Measurements from ENCODE around the gene CD300C. TPM values are rescaled to one million over a fixed set of nuclear protein-coding genes. Genes with fewer than 3 reads are reported as not detected.

Gene CD300C
- total RNA-seq, 1 donor from 2014 or later, result 0.27 TPM

GRCh38 chr17:74502861-74503260 is 43.1 kb downstream of the CD300C start:
- Mint-ChIP-seq H3K4me1 (ENCODE audit: low read depth, unreplicated experiment) (no peaks in the 10 kb centered on the region), H3K4me3 (ENCODE audit: unreplicated experiment) (no peak overlapping the region), H3K9me3 (ENCODE audit: unreplicated experiment) (no peaks in the 10 kb centered on the region), H3K27ac (ENCODE audit: unreplicated experiment) (no peak overlapping the region), H3K36me3 (ENCODE audit: low read depth, unreplicated experiment) (no peaks in the 10 kb centered on the region), H3K27me3 (ENCODE audit: low read depth, unreplicated experiment) (peaks cover 8% of the 10 kb centered on the region)
- H3K27me3 ChIP-seq (ENCODE audit: insufficient read depth, low read length), result no peaks in the 10 kb centered on the region
- no peak overlapping the region for H3K4me3 ChIP-seq (ENCODE audit: insufficient read depth, low read depth, low read length)
- no peaks in the 10 kb centered on the region for H3K36me3 ChIP-seq (ENCODE audit: insufficient read depth, low read length)
- DNase-seq (ENCODE audit: low read depth) (no peak), FAIRE-seq (no peak)
- no peaks in the 10 kb centered on the region for H4K20me1 ChIP-seq (ENCODE audit: insufficient read depth, low read length)
- H3K4me2 ChIP-seq (ENCODE audit: low read length), result no peak overlapping the region
- H3K9me3 ChIP-seq (ENCODE audit: insufficient read depth, low read depth, low read length), result no peaks in the 10 kb centered on the region
- H3K4me1 ChIP-seq (ENCODE audit: insufficient read depth, low read length), result no peaks in the 10 kb centered on the region
- no peak overlapping the region for H2AFZ ChIP-seq (ENCODE audit: low read depth, low read length)
- no peak overlapping the region for H3K27ac ChIP-seq (ENCODE audit: low read depth, low read length)
- no peak overlapping the region for H3K9ac ChIP-seq (ENCODE audit: low read length)
- TF ChIP-seq EZH2 (IDR thresholded peaks at IDR 0.05; ENCODE audit: insufficient read depth, low read length) (no peak), CTCF (IDR thresholded peaks at IDR 0.05; ENCODE audit: insufficient read depth, low read depth, low read length) (no peak)
- H3K79me2 ChIP-seq (ENCODE audit: insufficient read depth, low read length), result no peaks in the 10 kb centered on the region

GRCh38 chr17:74499992-74500391 is 45.9 kb downstream of the CD300C start:
- H2AFZ ChIP-seq (ENCODE audit: low read depth, low read length), result no peak overlapping the region
- no peak overlapping the region for H3K27ac Mint-ChIP-seq (ENCODE audit: unreplicated experiment)
- no peaks in the 10 kb centered on the region for H3K27me3 ChIP-seq (ENCODE audit: insufficient read depth, low read length)
- FAIRE-seq (no peak), DNase-seq (ENCODE audit: low read depth) (no peak)
- no peak overlapping the region for H3K4me3 Mint-ChIP-seq (ENCODE audit: unreplicated experiment)
- H3K36me3 ChIP-seq (ENCODE audit: insufficient read depth, low read length), result no peaks in the 10 kb centered on the region
- no peaks in the 10 kb centered on the region for H3K79me2 ChIP-seq (ENCODE audit: insufficient read depth, low read length)
- no peaks in the 10 kb centered on the region for H4K20me1 ChIP-seq (ENCODE audit: insufficient read depth, low read length)
- no peak overlapping the region for H3K27ac ChIP-seq (ENCODE audit: low read depth, low read length)
- no peaks in the 10 kb centered on the region for H3K4me1 Mint-ChIP-seq (ENCODE audit: low read depth, unreplicated experiment)
- no peaks in the 10 kb centered on the region for H3K4me1 ChIP-seq (ENCODE audit: insufficient read depth, low read length)
- no peak overlapping the region for H3K4me3 ChIP-seq (ENCODE audit: insufficient read depth, low read depth, low read length)
- no peaks in the 10 kb centered on the region for H3K9me3 ChIP-seq (ENCODE audit: insufficient read depth, low read depth, low read length)
- no peak for TF ChIP-seq CTCF (IDR thresholded peaks at IDR 0.05; ENCODE audit: insufficient read depth, low read depth, low read length)
- no peak for TF ChIP-seq EZH2 (IDR thresholded peaks at IDR 0.05; ENCODE audit: insufficient read depth, low read length)
- H3K4me2 ChIP-seq (ENCODE audit: low read length), result no peak overlapping the region
- peaks cover 12% of the 10 kb centered on the region for H3K27me3 Mint-ChIP-seq (ENCODE audit: low read depth, unreplicated experiment)
- no peaks in the 10 kb centered on the region for H3K36me3 Mint-ChIP-seq (ENCODE audit: low read depth, unreplicated experiment)
- H3K9ac ChIP-seq (ENCODE audit: low read length), result no peak overlapping the region
- no peaks in the 10 kb centered on the region for H3K9me3 Mint-ChIP-seq (ENCODE audit: unreplicated experiment)

- TF ChIP-seq EZH2 (IDR thresholded peaks at IDR 0.05; ENCODE audit: insufficient read depth, low read length) (no peak), CTCF (IDR thresholded peaks at IDR 0.05; ENCODE audit: insufficient read depth, low read depth, low read length) (no peak)
- H3K9me3 ChIP-seq (ENCODE audit: insufficient read depth, low read depth, low read length), result no peaks in the 10 kb centered on the region
- no peak for FAIRE-seq
- DNase-seq (ENCODE audit: low read depth), result no peak
- no peak overlapping the region for H3K27ac ChIP-seq (ENCODE audit: low read depth, low read length)
- Mint-ChIP-seq H3K27me3 (ENCODE audit: low read depth, unreplicated experiment) (peaks cover 25% of the 10 kb centered on the region), H3K36me3 (ENCODE audit: low read depth, unreplicated experiment) (no peaks in the 10 kb centered on the region), H3K9me3 (ENCODE audit: unreplicated experiment) (no peaks in the 10 kb centered on the region), H3K27ac (ENCODE audit: unreplicated experiment) (no peak overlapping the region), H3K4me3 (ENCODE audit: unreplicated experiment) (no peak overlapping the region), H3K4me1 (ENCODE audit: low read depth, unreplicated experiment) (no peaks in the 10 kb centered on the region)
- no peaks in the 10 kb centered on the region for H3K27me3 ChIP-seq (ENCODE audit: insufficient read depth, low read length)
- H3K79me2 ChIP-seq (ENCODE audit: insufficient read depth, low read length), result no peaks in the 10 kb centered on the region
- H4K20me1 ChIP-seq (ENCODE audit: insufficient read depth, low read length), result no peaks in the 10 kb centered on the region
- no peak overlapping the region for H3K4me2 ChIP-seq (ENCODE audit: low read length)
- H3K4me1 ChIP-seq (ENCODE audit: insufficient read depth, low read length), result no peaks in the 10 kb centered on the region
- no peak overlapping the region for H3K4me3 ChIP-seq (ENCODE audit: insufficient read depth, low read depth, low read length)
- H3K9ac ChIP-seq (ENCODE audit: low read length), result no peak overlapping the region
- H2AFZ ChIP-seq (ENCODE audit: low read depth, low read length), result no peak overlapping the region
- H3K36me3 ChIP-seq (ENCODE audit: insufficient read depth, low read length), result no peaks in the 10 kb centered on the region
Measured at GRCh38 chr17:74497471-74497870, 48.4 kb downstream of the CD300C start.

Data from astrocyte (in vitro differentiated cells and primary cell).